HG02840 (cell line): ENCODE data around the gene RPS6KA2.

Source experiments
- ATAC-seq: cut with Tn5 transposase; IDR thresholded peaks from one replicate; pipeline ENCODE4 v1.9.1; 2021; ENCODE audit warnings: mild to moderate bottlenecking, moderate library complexity, moderate number of reproducible peaks; ENCODE audit not compliant: unreplicated experiment, low FRiP score

Gene RPS6KA2

GRCh38 chr6:166580076-166581050, 46.7 kb downstream of the RPS6KA2 start:
- no peak for ATAC-seq

GRCh38 chr6:166579237-166579850, 47.7 kb downstream of the RPS6KA2 start:
- no peak for ATAC-seq

GRCh38 chr6:166578536-166579236, 48.4 kb downstream of the RPS6KA2 start:
- no peak for ATAC-seq

- no peak for ATAC-seq
Observed at GRCh38 chr6:166575205-166575604, 51.8 kb downstream of the RPS6KA2 start.

- no peak for ATAC-seq
Observed at GRCh38 chr6:166573511-166574216, 53.4 kb downstream of the RPS6KA2 start.

- no peak for ATAC-seq
Observed at GRCh38 chr6:166572370-166573261, 54.4 kb downstream of the RPS6KA2 start.

- ATAC-seq, result no peak
Observed at GRCh38 chr6:166570929-166571713, 55.9 kb downstream of the RPS6KA2 start.

GRCh38 chr6:166569206-166569605, 57.8 kb downstream of the RPS6KA2 start:
- no peak for ATAC-seq

GRCh38 chr6:166567813-166568212, 59.2 kb downstream of the RPS6KA2 start:
- no peak for ATAC-seq

- no peak for ATAC-seq
Observed at GRCh38 chr6:166567107-166567506, 59.9 kb downstream of the RPS6KA2 start.

- no peak for ATAC-seq
Observed at GRCh38 chr6:166566026-166567011, 60.7 kb downstream of the RPS6KA2 start.

GRCh38 chr6:166565084-166565967, 61.7 kb downstream of the RPS6KA2 start:
- ATAC-seq, result no peak

GRCh38 chr6:166563805-166564204, 63.2 kb downstream of the RPS6KA2 start:
- ATAC-seq, result no peak

- no peak for ATAC-seq
Observed at GRCh38 chr6:166563200-166563599, 63.9 kb downstream of the RPS6KA2 start.

- ATAC-seq, result no peak
Observed at GRCh38 chr6:166562726-166563125, 64.3 kb downstream of the RPS6KA2 start.

GRCh38 chr6:166561771-166562359, 65.2 kb downstream of the RPS6KA2 start:
- ATAC-seq, result no peak
